ENCODE results near the gene NUP188.
"Not testable (repeated sequence)": the region's sequence is repeated elsewhere in the genome, so short reads cannot be mapped to it uniquely, and the experiment has no call there.

The NUP188 gene

GRCh38 chr9:129033216-129033615 lies 85.7 kb downstream of the NUP188 start:
- DNase-seq, result no peak

GRCh38 chr9:129035838-129036237 lies 88.3 kb downstream of the NUP188 start:
- not testable (repeated sequence) for DNase-seq

- DNase-seq, result peak; percentile 99
Observed at GRCh38 chr9:129036241-129036922, 88.9 kb downstream of the NUP188 start, which contains the start of gene MIGA2. Gene MIGA2, plus strand, starts transcription at chr9:129036626. Its CDS starts 3,969 bp downstream, at chr9:129040595.

GRCh38 chr9:129036923-129037766 lies 89.6 kb downstream of the NUP188 start:
- DNase-seq, result no peak

GRCh38 chr9:129037767-129038098 lies 90.2 kb downstream of the NUP188 start:
- DNase-seq, result no peak

- DNase-seq, result no peak
Observed at GRCh38 chr9:129038109-129038852, 90.8 kb downstream of the NUP188 start.

- no peak for DNase-seq
Observed at GRCh38 chr9:129040113-129040643, 92.7 kb downstream of the NUP188 start.

GRCh38 chr9:129042016-129042415 lies 94.5 kb downstream of the NUP188 start:
- DNase-seq, result no peak

GRCh38 chr9:129052592-129052991 lies 105.1 kb downstream of the NUP188 start:
- no peak for DNase-seq

GRCh38 chr9:129053020-129053419 lies 105.5 kb downstream of the NUP188 start:
- no peak for DNase-seq

- DNase-seq, result no peak
Observed at GRCh38 chr9:129054163-129054851, 106.8 kb downstream of the NUP188 start.

Data from NCI-H1048 (cell line).